CD4-positive, alpha-beta T cell treated with Interleukin-21 for 1 hour (primary cell): Measurements from ENCODE around the gene TPO.
"Not testable (repeated sequence)": the region's sequence is repeated elsewhere in the genome, so short reads cannot be mapped to it uniquely, and the experiment has no call there.

Source experiments
- DNase-seq: peaks from one replicate; pipeline ENCODE4 v3.0.0-alpha.2; 2020

Gene TPO

DNA sequence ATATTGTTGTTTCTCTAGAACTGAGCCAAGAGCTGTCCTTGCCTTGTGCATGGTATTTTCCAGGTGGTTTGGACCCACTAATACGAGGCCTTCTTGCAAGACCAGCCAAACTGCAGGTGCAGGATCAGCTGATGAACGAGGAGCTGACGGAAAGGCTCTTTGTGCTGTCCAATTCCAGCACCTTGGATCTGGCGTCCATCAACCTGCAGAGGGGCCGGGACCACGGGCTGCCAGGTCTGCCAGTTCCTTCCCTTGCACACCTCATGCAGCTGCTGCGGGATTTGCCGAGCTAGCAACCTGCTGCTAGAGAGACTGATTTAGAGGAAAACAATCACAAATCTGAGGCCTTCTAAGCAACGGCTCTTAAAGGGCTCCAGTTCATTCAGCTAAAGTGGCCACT is 74.5 kb downstream of the TPO start:
- no peak for DNase-seq

DNA sequence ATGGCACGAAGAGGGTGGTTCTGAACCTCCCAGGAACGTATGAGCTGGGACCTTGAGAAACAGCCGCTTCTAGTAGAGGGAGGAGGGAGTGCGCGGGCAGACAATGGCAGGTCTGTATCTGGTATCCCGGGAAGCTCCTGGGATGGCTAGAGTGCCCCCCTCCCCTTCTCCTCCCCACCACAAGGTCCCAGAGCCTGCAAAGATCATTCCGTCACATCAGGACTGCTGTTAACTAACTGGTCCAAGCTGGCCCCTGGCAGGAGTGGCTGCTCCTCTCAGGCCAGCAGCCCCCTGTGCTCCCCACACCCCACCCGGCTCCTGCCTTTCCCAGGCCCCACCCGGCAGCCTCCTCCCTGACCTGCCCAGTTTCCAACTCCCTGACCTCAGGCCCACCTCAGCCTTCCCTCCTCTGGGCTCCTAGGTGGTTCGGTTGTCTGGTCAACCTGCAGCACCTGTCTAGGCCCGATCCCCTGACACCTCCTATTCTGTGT is 75.0 kb downstream of the TPO start:
- no peak for DNase-seq

DNA sequence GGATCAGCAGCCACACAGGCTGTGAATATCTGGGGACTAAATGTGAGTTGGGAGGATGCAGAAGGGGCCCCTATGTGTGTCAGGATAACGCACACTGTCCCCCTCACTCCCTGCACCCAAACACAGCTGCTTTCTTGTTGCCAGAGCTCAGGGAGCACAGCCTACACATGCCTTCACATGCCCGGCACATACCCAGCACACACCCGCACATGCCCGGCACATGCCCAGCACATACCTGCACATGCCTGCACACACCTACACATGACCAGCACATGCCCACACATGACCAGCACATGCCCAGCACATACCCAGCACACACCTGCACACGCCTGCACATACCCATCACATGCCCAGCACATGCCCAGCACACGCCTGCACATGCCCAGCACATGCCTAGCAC is 75.6 kb downstream of the TPO start:
- no peak for DNase-seq

DNA sequence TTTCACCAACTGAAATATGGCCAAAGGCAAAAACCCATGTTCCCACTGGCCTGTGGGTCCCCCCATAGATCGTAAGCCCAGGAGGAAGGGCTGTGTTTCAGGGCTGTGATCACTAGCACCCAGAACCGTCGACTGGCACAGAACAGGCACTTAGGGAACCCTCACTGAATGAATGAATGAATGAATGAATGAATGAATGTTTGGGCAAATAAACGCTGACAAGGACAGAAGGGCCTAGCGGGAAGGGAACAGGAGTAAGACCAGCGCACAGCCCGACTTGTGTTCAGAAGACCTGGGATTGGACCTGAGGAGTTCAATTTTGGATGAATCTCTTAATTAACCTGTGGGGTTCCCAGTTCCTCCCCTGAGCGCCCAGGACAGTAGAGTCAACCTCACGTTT is 76.2 kb downstream of the TPO start:
- no peak for DNase-seq

- not testable (repeated sequence) for DNase-seq
Observed at GRCh38 chr2:1490381-1490780, 77.1 kb downstream of the TPO start.

GRCh38 chr2:1491751-1492150 is 78.5 kb downstream of the TPO start:
- no peak for DNase-seq

GRCh38 chr2:1492231-1492630 is 79.0 kb downstream of the TPO start:
- not testable (repeated sequence) for DNase-seq

- DNase-seq, result no peak
Observed at GRCh38 chr2:1492711-1493430, 79.6 kb downstream of the TPO start.

DNA sequence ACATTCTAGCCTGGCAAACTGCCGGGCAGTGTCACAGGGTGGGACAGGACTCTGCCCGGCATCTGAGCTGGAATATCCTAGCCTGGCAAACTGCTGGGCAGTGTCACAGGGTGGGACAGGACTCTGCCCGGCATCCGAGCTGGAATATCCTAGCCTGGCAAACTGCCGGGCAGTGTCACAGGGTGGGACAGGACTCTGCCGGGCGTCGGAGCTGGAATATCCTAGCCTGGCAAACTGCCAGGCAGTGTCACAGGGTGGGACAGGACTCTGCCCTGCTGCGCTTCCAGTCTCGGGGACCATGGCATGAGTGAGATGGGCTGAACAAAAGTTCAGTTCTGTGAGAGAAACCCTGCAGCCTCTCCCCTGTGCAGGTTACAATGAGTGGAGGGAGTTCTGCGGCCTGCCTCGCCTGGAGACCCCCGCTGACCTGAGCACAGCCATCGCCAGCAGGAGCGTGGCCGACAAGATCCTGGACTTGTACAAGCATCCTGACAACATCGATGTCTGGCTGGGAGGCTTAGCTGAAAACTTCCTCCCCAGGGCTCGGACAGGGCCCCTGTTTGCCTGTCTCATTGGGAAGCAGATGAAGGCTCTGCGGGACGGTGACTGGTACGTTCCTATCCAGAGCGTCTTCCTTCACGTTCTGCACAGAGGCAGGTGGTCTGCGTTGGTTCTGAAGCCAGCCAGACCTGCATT is 80.3 kb downstream of the TPO start:
- DNase-seq, result no peak

GRCh38 chr2:1494257-1494656 is 81.0 kb downstream of the TPO start:
- no peak for DNase-seq

- no peak for DNase-seq
Observed at GRCh38 chr2:1494906-1495305, 81.6 kb downstream of the TPO start.

- no peak for DNase-seq
Observed at GRCh38 chr2:1495676-1496358, 82.6 kb downstream of the TPO start.

- no peak for DNase-seq
Observed at GRCh38 chr2:1496359-1496821, 83.1 kb downstream of the TPO start.

DNA sequence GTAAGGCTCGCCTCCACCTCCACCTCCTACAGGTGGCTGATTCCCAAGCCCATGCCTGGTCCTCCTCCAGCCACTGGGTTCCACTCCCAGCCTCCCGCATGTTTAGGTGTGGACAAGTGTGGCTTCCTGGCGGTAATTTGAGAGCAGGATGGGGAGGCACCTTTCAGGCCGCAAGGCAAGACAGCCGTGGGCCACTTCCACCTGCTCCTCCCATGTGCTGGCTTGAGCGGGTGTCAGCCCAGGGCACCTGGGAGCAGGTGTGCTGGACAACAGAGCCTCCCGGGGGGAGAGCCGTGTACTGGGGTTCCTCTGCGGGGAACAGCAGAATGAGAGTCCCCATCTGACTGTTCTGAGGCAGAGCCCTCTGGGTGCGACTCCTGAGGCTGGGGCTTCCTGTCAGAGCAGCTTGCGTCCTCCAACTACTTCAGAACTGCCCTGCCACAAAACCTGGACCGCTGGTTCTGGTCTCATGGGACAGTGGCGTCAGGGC is 83.9 kb downstream of the TPO start:
- DNase-seq, result no peak

DNA sequence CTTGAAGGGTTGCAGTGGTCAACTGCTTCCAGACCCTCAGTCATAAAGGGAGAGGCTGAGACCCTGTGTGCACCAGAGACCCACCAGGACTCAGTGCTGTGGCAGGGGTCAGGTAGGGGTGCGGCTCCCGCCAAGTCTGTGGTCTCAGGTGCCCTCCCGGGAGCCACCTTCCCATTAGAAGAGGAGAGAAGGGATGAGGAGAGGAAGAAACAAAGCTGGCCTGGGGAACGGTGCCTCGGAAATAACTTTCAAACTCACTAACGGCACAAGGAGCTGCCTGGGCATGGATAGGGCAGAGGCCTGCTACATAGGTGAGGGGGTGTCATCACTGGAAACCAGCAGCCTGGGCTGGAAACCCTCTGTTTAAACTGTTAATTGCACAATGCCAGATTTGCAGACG is 84.9 kb downstream of the TPO start:
- no peak for DNase-seq

DNA sequence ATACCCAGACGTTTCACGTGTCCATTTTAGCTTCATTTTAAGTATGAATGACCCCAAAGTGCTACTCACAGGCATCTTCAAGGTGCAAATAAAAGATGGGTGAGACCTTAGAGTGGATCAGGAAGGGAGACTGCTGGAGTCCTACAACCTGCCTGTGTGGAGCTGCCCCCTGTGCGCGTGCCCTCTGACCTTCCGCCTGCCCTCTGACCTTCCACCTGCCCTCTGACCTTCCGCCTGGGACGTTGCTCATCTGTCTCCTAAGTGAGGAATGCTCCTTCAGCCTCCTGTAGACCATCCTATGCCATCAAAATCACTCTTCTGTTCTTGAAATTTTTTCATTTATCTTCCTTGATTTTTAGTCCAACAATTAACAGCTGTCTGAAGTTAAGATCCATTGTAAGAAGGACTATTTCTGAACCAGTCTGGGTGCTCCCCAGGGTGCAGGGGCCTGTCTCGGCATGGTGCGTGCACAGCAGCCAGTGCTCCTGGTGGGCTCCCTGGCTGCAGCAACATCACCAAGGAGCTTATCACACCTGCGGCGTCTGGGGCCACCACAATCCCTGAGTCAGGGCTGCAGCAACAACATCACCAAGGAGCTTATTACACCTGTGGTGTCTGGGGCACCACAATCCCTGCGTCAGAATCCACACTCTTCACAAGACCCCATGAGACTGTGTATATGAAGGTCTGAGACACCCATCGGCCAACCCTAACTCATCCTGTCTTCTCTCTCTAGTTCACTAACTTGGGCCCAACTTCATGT is 86.0 kb downstream of the TPO start:
- DNase-seq, result no peak

DNA sequence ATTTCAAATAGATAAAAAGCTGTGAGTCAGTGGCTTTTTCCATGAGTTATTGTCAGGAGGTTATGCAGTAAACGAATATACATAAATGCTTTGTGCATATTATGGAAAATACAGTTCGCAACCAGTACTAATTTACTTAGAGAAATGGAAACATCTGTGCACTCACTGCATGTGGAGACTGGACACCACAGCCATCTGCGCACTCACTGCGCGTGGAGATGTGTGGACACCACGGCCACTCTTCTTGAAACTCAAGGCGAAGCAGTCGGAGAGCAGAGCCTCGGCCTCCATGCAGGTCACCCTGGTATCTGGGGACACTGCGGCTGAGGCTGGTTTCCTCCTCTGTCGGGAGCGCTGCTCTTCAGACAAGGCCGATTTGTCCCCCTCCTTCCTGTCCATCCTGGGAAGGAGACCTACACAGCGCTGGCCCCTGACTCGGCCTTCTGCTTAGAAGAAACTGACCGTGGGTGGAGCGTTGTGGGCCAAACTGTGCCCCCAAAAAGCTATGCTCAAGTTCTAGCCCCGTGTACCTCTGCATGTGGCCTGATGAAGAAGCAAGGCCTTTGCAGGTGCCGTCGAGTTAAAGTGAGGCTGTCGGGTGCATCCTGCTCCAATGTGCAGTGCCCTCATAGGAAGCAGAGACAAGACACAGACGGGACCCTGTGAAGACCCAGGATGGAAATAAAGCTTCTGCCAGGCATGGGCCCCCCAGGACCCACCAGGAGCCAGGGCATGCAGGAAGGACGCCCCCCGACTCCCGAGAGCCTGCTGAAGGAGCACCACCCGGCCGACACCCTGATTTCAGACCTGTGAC is 88.0 kb downstream of the TPO start:
- DNase-seq, result no peak

DNA sequence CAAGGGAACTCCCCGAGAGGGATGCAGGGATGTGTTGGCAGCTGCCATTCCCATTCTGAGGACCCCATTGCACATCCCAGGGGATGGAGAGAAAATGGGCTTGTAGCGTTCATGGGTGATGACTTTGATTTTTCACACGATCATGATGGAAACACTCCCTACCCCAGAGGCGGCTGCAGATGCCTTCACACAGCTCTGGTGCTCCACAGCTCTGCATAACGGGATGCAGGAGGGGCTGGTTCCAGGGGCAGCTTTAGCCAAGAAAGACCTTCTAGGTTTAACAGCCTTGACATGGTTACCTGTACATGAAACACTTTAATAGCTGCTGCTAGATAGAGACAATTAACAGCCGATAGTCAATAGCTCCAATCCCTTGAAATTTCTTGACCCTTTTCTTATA is 88.7 kb downstream of the TPO start:
- DNase-seq, result no peak

GRCh38 chr2:1502891-1503304 is 89.6 kb downstream of the TPO start:
- no peak for DNase-seq

- DNase-seq, result no peak
Observed at GRCh38 chr2:1503471-1504310, 90.4 kb downstream of the TPO start.

DNA sequence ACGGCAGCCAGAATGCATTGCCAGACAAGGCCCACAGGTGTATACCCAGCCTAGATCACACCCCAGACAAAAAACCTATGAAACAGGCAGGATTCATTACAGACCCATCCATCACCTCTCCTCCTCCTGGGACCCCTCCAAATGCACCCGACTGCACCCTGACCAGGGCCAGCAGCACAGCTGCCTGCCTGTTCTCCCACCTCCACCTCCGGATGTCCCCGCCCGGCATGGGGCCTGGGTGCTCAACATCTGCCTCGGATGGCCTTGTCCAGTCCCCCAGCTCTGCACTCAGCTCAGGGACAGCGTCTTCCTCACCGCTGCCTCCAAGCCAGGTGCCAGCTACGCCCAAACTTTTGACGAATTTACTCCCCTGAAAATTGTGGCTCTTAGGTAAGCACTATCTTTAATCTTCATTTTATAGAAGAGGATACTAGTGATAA is 91.1 kb downstream of the TPO start:
- DNase-seq, result no peak
